ENCODE data around the gene PLPPR2. TPM values are rescaled to one million over a fixed set of nuclear protein-coding genes. Genes with fewer than 3 reads are reported as not detected.
"Not testable (repeated sequence)": the region's sequence is repeated elsewhere in the genome, so short reads cannot be mapped to it uniquely, and the experiment has no call there.

Gene PLPPR2
- total RNA-seq, 1 donor, result 14.3 TPM

GRCh38 chr19:11404588-11405222 lies 49.5 kb downstream of the PLPPR2 start:
- TF ChIP-seq CTCF (IDR thresholded peaks at IDR 0.05; ENCODE audit: insufficient read depth, low read length), result no peak
- no peak for DNase-seq (ENCODE audit: low read depth)
- H3K4me3 ChIP-seq (ENCODE audit: low read depth, low read length), result no peak overlapping the region

GRCh38 chr19:11405846-11406643 lies 50.8 kb downstream of the PLPPR2 start:
- DNase-seq (ENCODE audit: low read depth), result no peak
- peak; percentile 47 for TF ChIP-seq CTCF (IDR thresholded peaks at IDR 0.05; ENCODE audit: insufficient read depth, low read length)
- H3K4me3 ChIP-seq (ENCODE audit: low read depth, low read length), result no peak overlapping the region

GRCh38 chr19:11406703-11407236 lies 51.5 kb downstream of the PLPPR2 start:
- DNase-seq (ENCODE audit: low read depth); H3K4me3 ChIP-seq (ENCODE audit: low read depth, low read length): not testable (repeated sequence)

- no peak for DNase-seq (ENCODE audit: low read depth)
Observed at GRCh38 chr19:11408591-11408990, 53.4 kb downstream of the PLPPR2 start.

GRCh38 chr19:11410682-11411081 lies 55.5 kb downstream of the PLPPR2 start:
- no peak overlapping the region for H3K4me3 ChIP-seq (ENCODE audit: low read depth, low read length)
- TF ChIP-seq CTCF (IDR thresholded peaks at IDR 0.05; ENCODE audit: insufficient read depth, low read length), result no peak
- DNase-seq (ENCODE audit: low read depth), result no peak

More at GRCh38 chr19:11408591-11408990, 53.4 kb downstream of the PLPPR2 start:
- no peak overlapping the region for H3K4me3 ChIP-seq (ENCODE audit: low read depth, low read length)
- TF ChIP-seq CTCF (IDR thresholded peaks at IDR 0.05; ENCODE audit: insufficient read depth, low read length), result no peak

GRCh38 chr19:11414544-11414943 lies 59.3 kb downstream of the PLPPR2 start:
- no peak for TF ChIP-seq CTCF (IDR thresholded peaks at IDR 0.05; ENCODE audit: insufficient read depth, low read length)
- no peak overlapping the region for H3K4me3 ChIP-seq (ENCODE audit: low read depth, low read length)
- no peak for DNase-seq (ENCODE audit: low read depth)

Small RNA genes within 50 kb of the gene (small RNA-seq; reads per million reads assigned to genes)
- not detected for gene RF00019

Other genes with a start within 250 kb of the PLPPR2 start
- gene SPC24, start 199.7 kb upstream of the PLPPR2 start, total RNA-seq (ENCODE audit: low replicate concordance), result 8.9 and 49.0 TPM in 2 replicates
- 398 and 590 TPM in 2 replicates for gene KANK2, start 157.9 kb upstream of the PLPPR2 start, total RNA-seq (ENCODE audit: low replicate concordance)
- gene ANGPTL8, start 115.8 kb upstream of the PLPPR2 start, total RNA-seq (ENCODE audit: low replicate concordance), result not detected in 2 replicates
- gene DOCK6, start 92.9 kb upstream of the PLPPR2 start, total RNA-seq (ENCODE audit: low replicate concordance), result 13.6 and 19.7 TPM in 2 replicates
- gene TSPAN16, start 59.3 kb upstream of the PLPPR2 start, total RNA-seq (ENCODE audit: low replicate concordance), result not detected in 2 replicates
- 9.4 and 16.3 TPM in 2 replicates for gene RAB3D, start 15.8 kb upstream of the PLPPR2 start, total RNA-seq (ENCODE audit: low replicate concordance)
- gene TMEM205, start 9.2 kb upstream of the PLPPR2 start, total RNA-seq (ENCODE audit: low replicate concordance), result 56.8 and 79.6 TPM in 2 replicates
- gene CCDC159, start 8.9 kb upstream of the PLPPR2 start, total RNA-seq (ENCODE audit: low replicate concordance), result 12.2 and 13.2 TPM in 2 replicates
- 0.41 and 0.45 TPM in 2 replicates for gene SWSAP1, start 19.2 kb downstream of the PLPPR2 start, total RNA-seq (ENCODE audit: low replicate concordance)
- gene EPOR, start 28.9 kb downstream of the PLPPR2 start, total RNA-seq (ENCODE audit: low replicate concordance), result 8.3 and 11.4 TPM in 2 replicates
- gene RGL3, start 63.9 kb downstream of the PLPPR2 start, total RNA-seq (ENCODE audit: low replicate concordance), result 0.41 and 2.3 TPM in 2 replicates
- 0.08 and 0.45 TPM in 2 replicates for gene ODAD3, start 79.7 kb downstream of the PLPPR2 start, total RNA-seq (ENCODE audit: low replicate concordance)
- gene PRKCSH, start 80.2 kb downstream of the PLPPR2 start, total RNA-seq (ENCODE audit: low replicate concordance), result 113 and 115 TPM in 2 replicates
- gene ELAVL3, start 125.6 kb downstream of the PLPPR2 start, total RNA-seq (ENCODE audit: low replicate concordance), result 0.45 TPM in 1 of 2 replicates, not detected in the other
- gene ZNF653, start 150.4 kb downstream of the PLPPR2 start, total RNA-seq (ENCODE audit: low replicate concordance), result 3.2 and 5.9 TPM in 2 replicates
- gene ECSIT, start 173.7 kb downstream of the PLPPR2 start, total RNA-seq (ENCODE audit: low replicate concordance), result 26.3 and 35.5 TPM in 2 replicates
- 2.2 and 4.2 TPM in 2 replicates for gene CNN1, start 183.4 kb downstream of the PLPPR2 start, total RNA-seq (ENCODE audit: low replicate concordance)
- 17.9 and 33.5 TPM in 2 replicates for gene ELOF1, start 203.8 kb downstream of the PLPPR2 start, total RNA-seq (ENCODE audit: low replicate concordance)
- 0.09 and 1.4 TPM in 2 replicates for gene ACP5, start 222.2 kb downstream of the PLPPR2 start, total RNA-seq (ENCODE audit: low replicate concordance)
- gene ZNF627, start 242.1 kb downstream of the PLPPR2 start, total RNA-seq (ENCODE audit: low replicate concordance), result 11.7 and 17.3 TPM in 2 replicates

Data from fibroblast of the aortic adventitia (primary cell).